BJ (cell line): Measurements from ENCODE around the gene ZNF304. TPM values are rescaled to one million over a fixed set of nuclear protein-coding genes. Genes with fewer than 3 reads are reported as not detected.

Source experiments
- CTCF ChIA-PET: fragments of 350-600 bp; formaldehyde crosslinking; extraction: SDS; loops from one replicate; lab custom pipeline; 2021; ENCODE audit warnings: antibody characterized with exemption, inconsistent platforms; lab: Yijun Ruan, JAX
- POLR2A ChIA-PET: fragments of 300-600 bp; sonication (Branson Sonifier 250); formaldehyde crosslinking; extraction: SDS; loops from one replicate; lab custom pipeline; 2021; ENCODE audit warnings: antibody characterized with exemption; lab: Charles Lee
- DNase-seq: peaks from one replicate; pipeline ENCODE4 v3.0.0-alpha.2; 2011; ENCODE audit warnings: low read depth
- H3K27me3 ChIP-seq: 2 replicates; pipeline ENCODE4 v1.6.0; 2011; ENCODE audit warnings: low read length; ENCODE audit not compliant: control insufficient read depth, insufficient read depth
- H3K36me3 ChIP-seq: 2 replicates; pipeline ENCODE4 v1.5.1; 2011; ENCODE audit warnings: low read length; ENCODE audit not compliant: control insufficient read depth, insufficient read depth
- H3K4me3 ChIP-seq: 2 replicates; pipeline ENCODE4 v1.5.1; 2011; ENCODE audit warnings: low read depth, mild to moderate bottlenecking, control low read depth, low read length
- polyA plus RNA-seq: library from polyadenylated mRNA; depleted of rRNA; stranded (reverse); fragments of >200 nt; gene quantifications from 2 replicates; pipeline ENCODE4 v1.2.3, GENCODE V29; 2011
- TF ChIP-seq, protein P1 (sequence below): IDR thresholded peaks from 2 replicates; pipeline ENCODE4 v1.5.1; 2011; ENCODE audit warnings: low read depth, mild to moderate bottlenecking, control low read depth, inconsistent platforms, low read length, moderate library complexity; ENCODE audit not compliant: insufficient read depth

The ZNF304 gene
- polyA plus RNA-seq, 1 experiment: 5.4 TPM

DNA sequence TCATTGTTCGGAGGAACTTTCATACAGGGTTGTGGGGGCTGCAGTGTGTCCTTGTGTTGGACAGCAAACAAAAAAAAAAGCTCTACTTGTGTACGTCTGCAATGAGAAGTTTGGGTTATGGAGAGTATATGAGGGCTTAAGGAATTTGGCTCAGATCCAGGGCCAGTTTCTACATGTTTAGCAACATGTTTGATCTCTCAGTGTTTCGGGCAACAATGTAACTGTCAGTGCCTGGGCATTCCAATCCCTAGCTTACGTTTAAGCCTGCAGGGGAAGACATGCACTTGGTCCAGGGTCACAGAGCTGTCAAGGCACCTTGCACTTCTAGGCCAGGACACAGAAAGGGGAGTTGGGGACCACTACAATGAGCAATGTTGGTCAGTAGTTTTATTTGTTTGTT, 16.9 kb upstream of the ZNF304 start:
- Histone ChIP-seq H3K36me3 (no peaks in the 10 kb centered on the region), H3K4me3 (no peak overlapping the region), H3K27me3 (no peaks in the 10 kb centered on the region)
- ChIA-PET POLR2A (no interaction called here), CTCF (interaction anchor here (1.3 kb wide), 1 partner anchor 10 kb away, joined by 4 read pairs; no protein-coding TSS in a partner anchor)
- TF ChIP-seq, protein P1, sequence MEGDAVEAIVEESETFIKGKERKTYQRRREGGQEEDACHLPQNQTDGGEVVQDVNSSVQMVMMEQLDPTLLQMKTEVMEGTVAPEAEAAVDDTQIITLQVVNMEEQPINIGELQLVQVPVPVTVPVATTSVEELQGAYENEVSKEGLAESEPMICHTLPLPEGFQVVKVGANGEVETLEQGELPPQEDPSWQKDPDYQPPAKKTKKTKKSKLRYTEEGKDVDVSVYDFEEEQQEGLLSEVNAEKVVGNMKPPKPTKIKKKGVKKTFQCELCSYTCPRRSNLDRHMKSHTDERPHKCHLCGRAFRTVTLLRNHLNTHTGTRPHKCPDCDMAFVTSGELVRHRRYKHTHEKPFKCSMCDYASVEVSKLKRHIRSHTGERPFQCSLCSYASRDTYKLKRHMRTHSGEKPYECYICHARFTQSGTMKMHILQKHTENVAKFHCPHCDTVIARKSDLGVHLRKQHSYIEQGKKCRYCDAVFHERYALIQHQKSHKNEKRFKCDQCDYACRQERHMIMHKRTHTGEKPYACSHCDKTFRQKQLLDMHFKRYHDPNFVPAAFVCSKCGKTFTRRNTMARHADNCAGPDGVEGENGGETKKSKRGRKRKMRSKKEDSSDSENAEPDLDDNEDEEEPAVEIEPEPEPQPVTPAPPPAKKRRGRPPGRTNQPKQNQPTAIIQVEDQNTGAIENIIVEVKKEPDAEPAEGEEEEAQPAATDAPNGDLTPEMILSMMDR: no peak
- DNase-seq: no peak

DNA sequence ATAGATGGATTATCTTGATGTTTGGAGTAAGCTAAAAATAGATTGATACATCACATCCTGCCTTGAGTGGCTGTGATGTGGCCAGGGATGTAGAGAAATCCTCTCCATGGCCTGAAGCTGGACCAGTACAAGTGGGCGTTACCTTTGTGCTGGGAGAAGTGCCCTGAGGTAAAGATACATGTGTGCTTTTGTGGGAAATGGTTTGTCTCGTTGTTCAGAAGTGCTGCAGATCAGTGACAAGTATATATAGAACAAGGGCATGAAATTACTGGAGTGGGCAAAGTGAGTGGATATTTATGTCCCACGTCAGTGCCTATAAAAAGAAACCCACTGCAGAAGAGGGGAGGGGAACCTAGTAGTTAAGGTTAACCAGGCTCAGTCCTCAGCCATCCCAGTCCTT, 12.2 kb upstream of the ZNF304 start:
- Histone ChIP-seq H3K36me3 (no peaks in the 10 kb centered on the region), H3K4me3 (no peak overlapping the region), H3K27me3 (no peaks in the 10 kb centered on the region)
- TF ChIP-seq, protein P1: no peak
- ChIA-PET CTCF (no interaction called here), POLR2A (no interaction called here)
- no peak for DNase-seq

DNA sequence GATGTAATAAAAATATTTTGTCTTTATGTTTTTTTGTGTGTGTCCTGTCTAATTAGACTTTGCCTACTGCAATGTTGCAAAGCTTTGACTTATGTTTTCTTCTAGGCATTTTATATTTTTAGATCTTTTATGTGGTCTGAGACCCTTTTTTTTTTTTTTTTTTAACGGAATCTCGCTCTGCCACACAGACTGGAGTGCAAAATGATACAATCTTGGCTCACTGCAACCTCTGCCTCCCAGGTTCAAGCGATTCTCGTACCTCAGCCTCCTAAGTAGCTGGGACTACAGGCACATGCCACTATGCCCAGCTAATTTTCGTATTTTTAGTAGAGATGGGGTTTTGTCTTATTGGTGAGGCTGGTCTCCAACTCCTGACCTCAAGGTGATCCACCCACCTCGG, 8.5 kb upstream of the ZNF304 start:
- no peaks in the 10 kb centered on the region for H3K36me3 ChIP-seq
- CTCF ChIA-PET: no interaction called here
- TF ChIP-seq, protein P1: no peak
- POLR2A ChIA-PET: no interaction called here
- no peaks in the 10 kb centered on the region for H3K27me3 ChIP-seq
- no peak for DNase-seq
- H3K4me3 ChIP-seq: no peak overlapping the region

DNA sequence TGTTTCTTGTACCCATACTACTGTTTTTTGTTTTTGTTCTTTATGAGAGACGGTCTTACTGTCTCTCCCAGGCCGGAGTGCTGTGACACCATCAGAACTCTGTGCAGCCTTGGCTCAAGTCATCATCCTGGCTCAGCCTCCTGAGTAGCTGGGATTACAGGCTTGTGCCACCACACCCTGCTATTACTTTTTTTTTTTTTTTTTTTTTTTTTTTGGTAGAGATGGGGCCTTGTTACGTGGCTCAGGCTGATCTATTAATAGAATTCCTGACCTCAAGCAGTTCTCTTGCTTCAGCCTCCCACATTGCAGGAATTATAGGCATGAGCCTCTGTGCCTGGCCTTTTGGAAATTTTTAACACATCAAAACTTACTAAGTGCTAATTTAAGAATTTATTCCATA, 2.9 kb upstream of the ZNF304 start:
- POLR2A ChIA-PET: no interaction called here

DNA sequence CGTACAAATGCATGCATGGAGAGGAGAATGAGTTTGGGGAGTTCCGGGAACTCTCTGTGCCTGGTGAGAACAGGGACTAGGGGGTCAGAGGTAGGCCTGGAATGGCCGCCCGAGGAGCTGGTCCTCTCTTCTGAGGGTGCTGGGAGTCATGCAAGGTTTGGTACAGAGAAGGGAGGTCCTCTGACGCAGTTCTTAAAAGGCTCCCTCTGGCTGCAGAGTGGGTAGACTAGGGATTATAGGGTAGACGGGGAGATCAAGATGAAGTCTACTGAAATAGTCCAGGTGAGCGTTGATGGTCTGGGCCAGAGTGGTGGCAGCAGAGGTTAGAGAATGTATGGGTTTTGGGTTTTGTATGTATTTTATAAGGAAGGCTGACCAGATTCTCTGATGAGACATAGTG, 796 bp downstream of the ZNF304 start:
- POLR2A ChIA-PET: no interaction called here
- Histone ChIP-seq H3K27me3 (no peaks in the 10 kb centered on the region), H3K4me3 (peak overlapping the region; percentile 99), H3K36me3 (peaks cover 11% of the 10 kb centered on the region)
- TF ChIP-seq, protein P1: no peak
- no peak for DNase-seq
- CTCF ChIA-PET: no interaction called here

More for the DNA sequence above, 2.9 kb upstream of the ZNF304 start:
- Histone ChIP-seq H3K27me3 (no peaks in the 10 kb centered on the region), H3K36me3 (no peaks in the 10 kb centered on the region), H3K4me3 (no peak overlapping the region)
- CTCF ChIA-PET: interaction anchor here (0.6 kb wide), 1 partner anchor 126 kb away, joined by 4 read pairs; no protein-coding TSS in a partner anchor
- peak; percentile 45 for DNase-seq
- TF ChIP-seq, protein P1: no peak
